OCI-LY1 (cell line): Measurements from ENCODE around the gene MTM1.

Source experiments
- EZH2 ChIP-seq: fragments of 200-600 bp; sonication (generic), shearing (Covaris generic); IDR thresholded peaks from 2 replicates; pipeline ENCODE4 v1.8.0; 2017; ENCODE audit warnings: borderline replicate concordance, mixed run types, mild to moderate bottlenecking, antibody characterized with exemption, low read length, moderate library complexity, mixed read lengths
- TF ChIP-seq, protein P1 (sequence below): fragments of 200-600 bp; sonication (generic), shearing (Covaris generic); IDR thresholded peaks from 2 replicates; pipeline ENCODE4 v1.5.1; 2017; ENCODE audit warnings: mild to moderate bottlenecking, antibody characterized with exemption, low read length, moderate library complexity, mixed read lengths

DNA sequence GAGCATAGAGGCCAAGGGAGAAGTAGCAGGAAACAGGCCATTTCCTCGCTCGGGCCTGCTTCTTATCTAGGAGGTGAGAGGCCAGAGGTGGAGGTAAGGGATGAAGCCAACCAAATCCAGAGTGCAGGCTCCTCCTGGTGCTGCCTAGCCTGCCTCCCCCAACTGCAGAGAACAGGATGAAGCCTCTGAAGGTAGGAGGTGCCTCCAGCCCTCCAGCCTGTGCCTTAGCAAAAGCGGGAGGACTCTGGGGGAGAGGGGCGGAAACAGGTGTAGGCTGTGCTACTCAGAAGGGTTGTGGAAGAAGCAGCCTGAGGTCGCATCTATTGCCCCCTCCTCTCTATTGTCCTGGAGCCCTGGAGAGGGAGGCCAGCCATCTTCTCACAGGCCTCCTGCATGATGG is 2.9 kb upstream of the MTM1 start:
- TF ChIP-seq, protein P1, sequence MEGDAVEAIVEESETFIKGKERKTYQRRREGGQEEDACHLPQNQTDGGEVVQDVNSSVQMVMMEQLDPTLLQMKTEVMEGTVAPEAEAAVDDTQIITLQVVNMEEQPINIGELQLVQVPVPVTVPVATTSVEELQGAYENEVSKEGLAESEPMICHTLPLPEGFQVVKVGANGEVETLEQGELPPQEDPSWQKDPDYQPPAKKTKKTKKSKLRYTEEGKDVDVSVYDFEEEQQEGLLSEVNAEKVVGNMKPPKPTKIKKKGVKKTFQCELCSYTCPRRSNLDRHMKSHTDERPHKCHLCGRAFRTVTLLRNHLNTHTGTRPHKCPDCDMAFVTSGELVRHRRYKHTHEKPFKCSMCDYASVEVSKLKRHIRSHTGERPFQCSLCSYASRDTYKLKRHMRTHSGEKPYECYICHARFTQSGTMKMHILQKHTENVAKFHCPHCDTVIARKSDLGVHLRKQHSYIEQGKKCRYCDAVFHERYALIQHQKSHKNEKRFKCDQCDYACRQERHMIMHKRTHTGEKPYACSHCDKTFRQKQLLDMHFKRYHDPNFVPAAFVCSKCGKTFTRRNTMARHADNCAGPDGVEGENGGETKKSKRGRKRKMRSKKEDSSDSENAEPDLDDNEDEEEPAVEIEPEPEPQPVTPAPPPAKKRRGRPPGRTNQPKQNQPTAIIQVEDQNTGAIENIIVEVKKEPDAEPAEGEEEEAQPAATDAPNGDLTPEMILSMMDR = no peak
- TF ChIP-seq EZH2 = no peak
